K562 (cell line): Measurements from ENCODE around the gene SELENOK.

Experiments used
- BDP1 ChIP-seq: IDR thresholded peaks from 3 replicates; pipeline ENCODE4 v1.6.1; 2011; ENCODE audit not compliant: insufficient read length, insufficient read depth
- EP300 ChIP-seq: IDR thresholded peaks from 2 replicates; pipeline ENCODE4 v1.6.1; 2012; ENCODE audit warnings: low read length, improper control_type of control experiment
- JUND ChIP-seq, 2 experiments: IDR thresholded peaks; 2 replicates in 1 of 2; 3 replicates in 1 of 2; pipeline ENCODE4 v1.6.1; 2011; ENCODE audit warnings: borderline replicate concordance in 2 of 2, low read depth in 2 of 2, low read length in 2 of 2, improper control_type of control experiment in 1 of 2, missing biosample characterization in 1 of 2, missing genetic modification characterization in 1 of 2, missing genetic modification reagents in 1 of 2
- KDM5B ChIP-seq: fragments of 200-600 bp; sonication (generic); IDR thresholded peaks from 2 replicates; pipeline ENCODE4 v1.6.1; 2012; ENCODE audit warnings: low read depth, mild to moderate bottlenecking, moderate library complexity, low read length, control low read depth, inconsistent platforms; ENCODE audit not compliant: insufficient replicate concordance
- POLR2A ChIP-seq: fragments of 450-650 bp; conservative IDR thresholded peaks from 2 replicates; pipeline ENCODE4 v1.6.1; 2016
- POLR2AphosphoS2 ChIP-seq: IDR thresholded peaks from 2 replicates; pipeline ENCODE4 v1.6.1; 2012; ENCODE audit warnings: low read length, improper control_type of control experiment
- SREBF2 ChIP-seq: sonication (generic); formaldehyde crosslinking; IDR thresholded peaks from 2 replicates; pipeline ENCODE4 v1.4.0; 2020; ENCODE audit warnings: mild to moderate bottlenecking, missing genetic modification reagents
- ZNF431 ChIP-seq: sonication (generic); formaldehyde crosslinking; IDR thresholded peaks from 2 replicates; pipeline ENCODE4 v1.8.0; 2022; ENCODE audit warnings: mild to moderate bottlenecking, missing genetic modification reagents

GRCh38 chr3:53845103-53845880, 46.4 kb downstream of the SELENOK start:
- TF ChIP-seq POLR2A, result no peak
- TF ChIP-seq KDM5B, result no peak
- TF ChIP-seq BDP1, result no peak
- TF ChIP-seq SREBF2, result no peak
- TF ChIP-seq ZNF431 (CRISPR knock-in tag), result no peak
- TF ChIP-seq JUND (IDR thresholded peaks at IDR 0.05; ENCODE audit: borderline replicate concordance, low read depth, low read length), result no peak
- TF ChIP-seq JUND (tag; IDR thresholded peaks at IDR 0.05; ENCODE audit: borderline replicate concordance, low read depth, low read length), result no peak
- TF ChIP-seq EP300, result no peak
- no peak for TF ChIP-seq POLR2AphosphoS2
